Mucosa of rectum (tissue), 2 donors: ENCODE data around the gene RNF227.

Experiments used
- H3K27ac ChIP-seq, 2 donors: one replicate each; pipeline ENCODE4 v1.7.0; 2013; ENCODE audit warnings: inconsistent platforms in 2 of 2, low read depth in 2 of 2, low read length in 2 of 2
- H3K27me3 ChIP-seq, 2 donors: one replicate each; pipeline ENCODE4 v1.7.0; 2013; ENCODE audit warnings: low read length in 2 of 2; ENCODE audit not compliant: control insufficient read depth in 2 of 2, insufficient read depth in 2 of 2
- H3K36me3 ChIP-seq, 2 donors: one replicate each; pipeline ENCODE4 v1.7.0; 2013; ENCODE audit warnings: low read length in 2 of 2; ENCODE audit not compliant: control insufficient read depth in 2 of 2, insufficient read depth in 2 of 2
- H3K4me1 ChIP-seq, 2 donors: one replicate each; pipeline ENCODE4 v1.7.0; 2013; ENCODE audit warnings: low read length in 2 of 2, mild to moderate bottlenecking in 1 of 2; ENCODE audit not compliant: control insufficient read depth in 2 of 2, insufficient read depth in 2 of 2
- H3K4me3 ChIP-seq, 2 donors: one replicate each; pipeline ENCODE4 v1.7.0; 2013; ENCODE audit warnings: low read length in 2 of 2
- H3K9ac ChIP-seq, 2 donors: one replicate each; pipeline ENCODE4 v1.7.0; 2013; ENCODE audit warnings: low read length in 2 of 2, low read depth in 1 of 2, mild to moderate bottlenecking in 1 of 2
- H3K9me3 ChIP-seq, 2 donors: one replicate each; pipeline ENCODE4 v1.7.0; 2013; ENCODE audit warnings: low read length in 2 of 2; ENCODE audit not compliant: control insufficient read depth in 2 of 2
- donor health status: healthy.
- donor health status: Normal muscosa, but diverticular disease.

RNF227 gene

DNA sequence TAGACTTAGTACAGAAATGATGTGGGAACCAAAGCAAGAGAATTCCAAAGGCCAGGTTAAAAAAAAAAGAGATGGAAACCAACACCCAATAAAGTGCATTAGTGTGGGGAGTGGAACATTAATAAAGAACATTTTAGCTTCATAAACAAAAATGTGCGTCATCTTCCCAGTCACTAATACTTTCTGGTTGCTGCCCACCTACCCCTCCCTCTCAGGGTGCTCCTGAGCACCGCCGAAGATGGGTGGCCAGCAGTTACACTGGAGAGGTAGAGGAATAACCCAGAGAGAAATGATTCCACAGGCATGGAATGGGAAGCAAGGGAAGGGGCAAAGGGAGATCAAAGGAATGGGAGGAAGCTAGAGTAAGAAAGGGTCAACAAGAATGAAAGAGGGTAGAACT, 33.5 kb downstream of the RNF227 start:
- Histone ChIP-seq H3K36me3 (peaks cover 2 to 14% of the 10 kb centered on the region in 2 donors), H3K9me3 (no peaks in the 10 kb centered on the region), H3K27me3 (no peaks in the 10 kb centered on the region), H3K27ac (peak overlapping the region in 1 of 2 donors; percentile 32), H3K4me1 (peaks cover 24 to 43% of the 10 kb centered on the region in 2 donors), H3K4me3 (no peak overlapping the region), H3K9ac (no peak overlapping the region)

DNA sequence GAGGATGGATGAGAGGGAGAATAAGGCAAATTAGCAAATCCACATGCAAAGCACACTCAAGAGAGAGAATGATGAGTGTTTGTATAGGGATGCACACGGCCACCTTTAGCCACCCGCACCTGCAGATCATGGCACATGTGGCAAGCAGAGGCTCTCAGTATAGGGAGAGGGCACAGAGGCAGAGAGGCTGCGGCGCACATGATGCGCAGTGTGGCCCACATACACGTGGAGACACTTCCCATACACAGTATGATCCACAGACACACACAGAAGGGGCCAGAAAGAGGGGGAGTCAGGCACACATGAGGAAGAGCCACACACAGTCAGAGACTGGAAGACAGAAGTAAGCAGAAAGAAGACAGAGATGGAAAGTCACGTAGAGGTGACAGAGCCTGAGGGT, 34.0 kb downstream of the RNF227 start:
- Histone ChIP-seq H3K27ac (peak overlapping the region in 1 of 2 donors; percentile 1), H3K9ac (no peak overlapping the region), H3K4me1 (peaks cover 20 to 39% of the 10 kb centered on the region in 2 donors), H3K4me3 (no peak overlapping the region), H3K9me3 (no peaks in the 10 kb centered on the region), H3K27me3 (no peaks in the 10 kb centered on the region), H3K36me3 (peaks cover 2 to 14% of the 10 kb centered on the region in 2 donors)

DNA sequence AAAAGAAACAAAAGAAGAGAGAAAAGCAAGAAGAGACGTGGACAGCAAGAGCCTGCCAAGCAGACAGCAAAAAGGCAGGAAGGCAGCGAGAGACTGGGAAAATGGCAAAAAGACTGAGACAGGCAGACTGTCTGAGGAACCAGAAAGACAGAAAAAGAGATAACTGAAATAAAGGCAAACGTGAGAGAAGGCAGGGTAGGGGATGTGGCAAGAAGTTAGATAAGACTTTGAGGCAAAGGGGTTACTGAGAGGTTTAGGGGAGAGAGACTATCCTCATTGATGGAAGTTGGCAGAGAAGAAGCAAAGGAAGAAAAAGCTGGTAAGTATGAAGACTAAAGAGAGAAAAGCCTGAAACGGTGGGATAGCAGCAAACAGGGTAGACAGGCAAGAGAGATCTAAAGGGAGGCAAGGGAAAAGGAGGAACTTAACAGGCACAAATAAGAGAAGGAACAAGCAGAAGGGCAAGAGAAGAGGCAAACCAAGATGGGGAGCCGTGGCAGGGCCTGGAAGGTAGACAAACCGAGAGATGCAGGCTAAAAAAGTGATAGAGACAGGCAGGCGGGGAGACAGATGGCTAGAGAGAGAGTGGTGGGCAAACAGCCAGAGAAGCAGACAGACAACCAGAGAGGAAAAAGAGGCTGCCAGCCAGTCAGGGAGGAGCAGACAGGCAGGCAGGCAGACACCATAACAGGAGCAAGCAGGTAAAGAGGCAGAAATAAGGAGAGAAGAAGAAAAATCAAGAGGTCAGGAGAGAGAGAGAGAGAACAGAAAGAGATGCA, 34.6 kb downstream of the RNF227 start:
- Histone ChIP-seq H3K9ac (peak overlapping the region in 1 of 2 donors; percentile 19), H3K4me3 (no peak overlapping the region), H3K27ac (peak overlapping the region in 1 of 2 donors; percentile 6), H3K9me3 (no peaks in the 10 kb centered on the region), H3K36me3 (peaks cover 2 to 14% of the 10 kb centered on the region in 2 donors), H3K27me3 (no peaks in the 10 kb centered on the region), H3K4me1 (peaks cover 16 to 33% of the 10 kb centered on the region in 2 donors)

DNA sequence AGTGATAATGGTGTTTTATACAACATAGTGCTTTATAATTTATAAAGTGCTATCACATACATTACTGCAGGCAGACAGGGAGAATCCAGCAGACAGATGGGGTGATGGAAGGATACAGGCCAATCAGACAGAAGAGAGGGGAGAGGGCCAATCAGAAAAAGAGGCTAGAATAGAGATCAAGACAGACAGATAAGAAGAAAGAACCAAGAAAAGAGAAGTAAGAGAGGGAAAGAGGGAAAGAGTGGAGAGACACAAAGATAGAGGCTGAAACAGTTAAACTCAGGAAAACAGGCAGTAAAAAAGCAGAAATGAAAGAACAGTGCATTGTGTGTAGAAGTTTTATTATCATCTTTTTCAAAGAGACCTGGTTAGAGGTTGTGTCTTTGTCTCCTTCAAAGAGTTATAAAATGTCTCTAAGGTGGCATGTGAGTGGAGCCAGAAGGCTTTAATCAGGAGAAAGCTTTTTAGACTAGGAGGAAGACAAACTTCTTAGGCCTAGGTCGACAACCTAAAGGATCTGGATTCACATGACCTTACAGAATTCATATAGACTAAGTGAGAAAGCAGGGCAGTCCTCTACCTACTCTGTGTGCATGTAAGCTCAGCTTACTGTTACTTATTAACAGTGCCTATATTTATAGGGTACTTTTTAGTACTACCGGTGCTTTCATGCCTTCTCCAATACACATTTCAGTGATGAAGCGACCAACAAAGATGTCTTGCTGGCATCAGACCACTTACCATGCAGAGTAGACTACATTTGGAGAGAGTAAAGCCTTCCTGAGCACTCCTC, 35.8 kb downstream of the RNF227 start:
- H3K9me3 ChIP-seq, result no peaks in the 10 kb centered on the region
- H3K9ac ChIP-seq, result peak overlapping the region in 1 of 2 donors; percentile 19
- H3K4me1 ChIP-seq, result peaks cover 10 to 24% of the 10 kb centered on the region in 2 donors
- H3K4me3 ChIP-seq, result no peak overlapping the region
- H3K27me3 ChIP-seq, result no peaks in the 10 kb centered on the region
- peaks cover 2 to 14% of the 10 kb centered on the region in 2 donors for H3K36me3 ChIP-seq
- H3K27ac ChIP-seq, result no peak overlapping the region

DNA sequence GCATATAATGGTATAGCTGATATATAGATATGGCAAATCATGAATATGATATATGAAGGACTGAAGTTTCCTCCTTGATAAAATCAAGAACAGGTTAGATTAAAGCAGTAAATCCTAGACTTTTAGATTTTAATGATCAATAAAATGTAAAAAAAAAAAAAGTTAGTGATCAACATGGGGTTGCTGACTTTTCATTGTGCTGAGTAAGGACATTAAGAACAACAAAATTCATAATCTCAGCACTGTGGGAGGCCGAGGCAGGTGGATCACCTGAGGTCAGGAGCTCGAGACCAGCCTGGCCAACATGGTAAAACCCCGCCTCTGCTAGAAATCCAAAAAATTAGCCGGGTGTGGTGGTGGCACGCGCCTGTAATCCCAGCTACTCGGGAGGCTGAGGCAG, 37.9 kb downstream of the RNF227 start:
- H3K4me1 ChIP-seq, result peaks cover 5 to 21% of the 10 kb centered on the region in 2 donors
- H3K9ac ChIP-seq, result no peak overlapping the region
- H3K27me3 ChIP-seq, result no peaks in the 10 kb centered on the region
- H3K4me3 ChIP-seq, result no peak overlapping the region
- H3K27ac ChIP-seq, result no peak overlapping the region
- H3K9me3 ChIP-seq, result no peaks in the 10 kb centered on the region
- peaks cover 2 to 14% of the 10 kb centered on the region in 2 donors for H3K36me3 ChIP-seq

DNA sequence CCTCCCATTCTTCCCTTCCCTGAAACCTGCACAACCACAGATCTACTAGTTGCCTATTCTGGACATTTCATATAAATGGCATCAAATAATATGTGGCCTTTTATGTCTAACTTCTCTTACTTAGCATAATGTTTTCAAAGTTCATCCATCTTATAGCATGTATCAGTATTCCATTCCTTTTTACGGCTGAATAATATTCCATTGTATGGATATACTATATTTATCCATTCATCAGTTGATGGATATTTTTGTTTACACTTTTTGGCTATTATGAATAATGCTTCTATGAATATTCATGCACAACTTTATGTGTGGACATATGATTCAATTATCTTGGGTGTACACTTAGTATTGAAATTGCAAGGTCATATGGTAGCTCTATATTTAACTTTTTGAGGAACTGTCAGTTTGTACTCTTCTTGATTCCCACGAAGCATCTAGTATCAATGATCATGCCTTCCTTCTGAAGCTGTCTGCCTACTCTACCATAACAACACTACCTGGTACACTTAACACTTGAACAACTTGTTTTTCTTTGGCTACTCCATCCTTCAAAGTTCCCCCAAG, 40.2 kb downstream of the RNF227 start:
- Histone ChIP-seq H3K9me3 (no peaks in the 10 kb centered on the region), H3K4me1 (peaks cover 0 to 9% of the 10 kb centered on the region in 2 donors), H3K27ac (no peak overlapping the region), H3K27me3 (no peaks in the 10 kb centered on the region), H3K9ac (no peak overlapping the region), H3K4me3 (no peak overlapping the region), H3K36me3 (peaks cover 2 to 7% of the 10 kb centered on the region in 2 donors)

DNA sequence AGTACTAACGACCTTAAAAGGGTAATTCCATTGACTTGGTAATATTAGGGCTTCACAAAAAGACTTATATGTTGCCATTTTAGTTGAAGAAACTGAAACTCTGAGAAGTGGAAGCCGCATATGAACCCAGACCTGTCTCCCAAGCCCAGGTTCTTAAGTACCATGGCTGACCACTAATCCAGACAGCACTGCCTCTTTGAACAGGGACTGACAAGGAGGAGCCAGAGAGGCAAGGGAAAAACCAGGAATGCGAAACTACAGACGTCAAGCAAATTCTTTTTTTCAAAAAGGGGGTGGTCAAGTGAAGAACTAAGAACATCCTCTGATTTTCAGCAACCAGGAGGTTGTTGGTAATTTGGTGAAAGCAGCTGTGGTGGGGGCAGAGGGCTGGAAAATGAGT, 43.0 kb downstream of the RNF227 start:
- Histone ChIP-seq H3K4me1 (peaks cover 0 to 2% of the 10 kb centered on the region in 2 donors), H3K27ac (no peak overlapping the region), H3K9me3 (no peaks in the 10 kb centered on the region), H3K9ac (no peak overlapping the region), H3K36me3 (no peaks in the 10 kb centered on the region), H3K4me3 (no peak overlapping the region), H3K27me3 (no peaks in the 10 kb centered on the region)

DNA sequence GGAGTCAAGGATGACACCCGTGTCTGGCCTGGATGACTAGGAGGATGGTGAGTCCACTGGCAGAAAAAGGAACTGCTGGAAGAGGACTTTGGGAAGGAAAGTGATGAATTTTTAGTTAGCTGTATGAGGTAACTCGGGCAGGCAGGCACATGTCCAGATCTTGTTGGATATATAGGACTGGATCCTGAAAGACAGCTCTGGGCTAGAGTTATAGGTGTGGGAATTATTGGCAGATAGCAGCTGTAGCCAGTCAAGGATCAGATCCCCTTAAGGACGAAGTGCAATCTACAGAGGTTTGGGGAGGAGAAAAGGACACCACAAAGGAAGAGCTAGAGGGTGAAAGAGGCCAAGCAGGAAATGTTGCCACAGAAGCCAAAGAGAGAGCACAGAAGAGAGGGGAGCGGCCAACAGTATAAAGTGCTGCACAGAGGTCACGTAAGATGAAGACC, 48.2 kb downstream of the RNF227 start:
- peaks cover 5 to 6% of the 10 kb centered on the region in 2 donors for H3K4me1 ChIP-seq
- H3K4me3 ChIP-seq, result no peak overlapping the region
- H3K9ac ChIP-seq, result peak overlapping the region in 1 of 2 donors; percentile 5
- H3K27ac ChIP-seq, result peak overlapping the region in 1 of 2 donors; percentile 43
- no peaks in the 10 kb centered on the region for H3K27me3 ChIP-seq
- no peaks in the 10 kb centered on the region for H3K36me3 ChIP-seq
- H3K9me3 ChIP-seq, result no peaks in the 10 kb centered on the region

DNA sequence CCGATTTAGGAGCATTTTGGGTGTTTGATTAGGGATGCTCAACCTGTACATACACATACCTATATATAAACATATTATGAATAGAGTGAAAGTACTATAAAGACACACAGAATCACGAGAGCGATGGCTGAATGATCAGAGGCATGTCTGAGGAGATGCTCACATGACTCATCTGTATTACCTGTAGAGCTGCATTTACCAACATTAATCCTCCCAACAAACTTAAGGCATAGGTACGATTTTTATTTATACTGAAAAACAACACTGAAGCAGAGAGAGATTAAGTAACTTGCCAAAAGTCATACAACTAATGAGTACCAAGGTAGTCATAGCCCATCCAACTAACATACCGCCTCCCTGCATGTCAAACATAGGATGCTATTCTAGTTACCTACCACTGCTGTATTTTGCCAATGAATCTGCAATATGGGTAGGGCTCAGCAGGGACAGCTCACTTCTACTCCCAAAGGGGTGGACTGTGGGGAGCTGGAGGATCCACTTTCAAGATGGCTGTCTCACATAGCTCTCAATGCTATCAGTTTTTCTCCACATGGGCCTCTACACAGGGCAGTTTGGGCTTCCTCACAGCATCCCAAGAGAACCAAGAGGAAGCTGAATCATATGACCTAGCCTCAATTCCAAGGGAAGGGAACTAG, 51.0 kb downstream of the RNF227 start:
- H3K9ac ChIP-seq, result no peak overlapping the region
- peaks cover 6 to 8% of the 10 kb centered on the region in 2 donors for H3K4me1 ChIP-seq
- H3K27me3 ChIP-seq, result no peaks in the 10 kb centered on the region
- H3K27ac ChIP-seq, result no peak overlapping the region
- no peak overlapping the region for H3K4me3 ChIP-seq
- no peaks in the 10 kb centered on the region for H3K36me3 ChIP-seq
- H3K9me3 ChIP-seq, result no peaks in the 10 kb centered on the region
